ENCODE measurements around the gene S100A3. TPM values are rescaled to one million over a fixed set of nuclear protein-coding genes. Genes with fewer than 3 reads are reported as not detected.
A peak's percentile ranks its signal among the peaks of the same experiment; 100 is the strongest.
"Not testable (repeated sequence)": the region's sequence is repeated elsewhere in the genome, so short reads cannot be mapped to it uniquely, and the experiment has no call there.

The S100A3 gene
- polyA plus RNA-seq, 1 donor from 2014 or later: not detected

DNA sequence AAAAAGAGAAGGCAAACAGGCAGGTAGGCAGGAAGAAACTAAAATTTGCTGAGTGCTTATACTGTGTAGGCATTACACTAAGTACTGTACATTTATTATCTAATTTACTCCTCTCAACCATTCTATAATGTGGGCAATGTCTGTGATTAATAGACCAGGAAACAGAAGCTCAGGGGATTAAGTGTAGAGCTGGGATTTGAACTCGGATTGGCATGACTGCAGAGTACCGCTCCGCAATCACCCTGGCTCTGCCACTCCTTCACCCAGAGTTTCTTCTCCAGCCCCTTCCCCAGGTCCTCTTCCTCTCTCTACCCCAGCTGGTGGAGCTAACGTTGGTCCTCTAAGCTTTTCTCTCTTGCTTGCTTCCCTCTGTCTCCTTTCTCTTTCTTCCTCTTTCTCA is 28.1 kb upstream of the S100A3 start:
- peaks cover 0 to 10% (median 0%) of the 10 kb centered on the region in 3 donors for H3K4me1 Mint-ChIP-seq
- H3K4me3 Mint-ChIP-seq: no peak overlapping the region
- H3K27me3 Mint-ChIP-seq: peaks cover 12% of the 10 kb centered on the region
- H3K27ac Mint-ChIP-seq: peak overlapping the region in 1 of 3 donors; percentile 51
- H3K9me3 Mint-ChIP-seq: no peaks in the 10 kb centered on the region
- H3K36me3 Mint-ChIP-seq: no peaks in the 10 kb centered on the region

DNA sequence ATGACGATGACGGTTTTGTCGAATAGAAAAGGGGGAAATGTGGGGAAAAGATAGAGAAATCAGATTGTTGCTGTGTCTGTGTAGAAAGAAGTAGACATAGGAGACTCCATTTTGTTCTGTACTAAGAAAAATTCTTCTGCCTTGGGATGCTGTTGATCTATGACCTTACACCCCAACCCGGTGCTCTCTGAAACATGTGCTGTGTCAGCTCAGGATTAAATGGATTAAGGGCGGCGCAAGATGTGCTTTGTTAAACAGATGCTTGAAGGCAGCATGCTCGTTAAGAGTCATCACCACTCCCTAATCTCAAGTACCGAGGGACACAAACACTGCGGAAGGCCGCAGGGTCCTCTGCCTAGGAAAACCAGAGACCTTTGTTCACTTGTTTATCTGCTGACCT is 26.4 kb upstream of the S100A3 start:
- not testable (repeated sequence) for H3K9me3 Mint-ChIP-seq, H3K4me1 Mint-ChIP-seq, H3K4me3 Mint-ChIP-seq

DNA sequence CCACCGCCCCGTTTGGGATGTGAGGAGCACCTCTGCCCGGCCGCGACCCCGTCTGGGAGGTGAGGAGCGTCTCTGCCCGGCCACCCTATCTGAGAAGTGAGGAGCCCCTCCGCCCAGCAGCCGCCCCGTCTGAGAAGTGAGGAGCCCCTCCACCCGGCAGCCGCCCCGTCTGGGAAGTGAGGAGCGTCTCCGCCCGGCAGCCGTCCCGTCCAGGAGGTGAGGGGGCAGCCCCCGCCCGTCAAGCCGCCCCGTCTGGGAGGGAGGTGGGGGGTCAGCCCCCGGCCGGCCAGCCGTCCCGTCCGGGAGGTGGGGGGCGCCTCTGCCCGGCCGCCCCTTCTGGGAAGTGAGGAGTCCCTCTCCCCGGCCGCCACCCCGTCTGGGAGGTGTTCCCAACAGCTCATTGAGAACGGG is 26.0 kb upstream of the S100A3 start:
- H3K9me3 Mint-ChIP-seq, H3K4me3 Mint-ChIP-seq, H3K36me3 Mint-ChIP-seq, H3K27ac Mint-ChIP-seq, H3K4me1 Mint-ChIP-seq: not testable (repeated sequence)
- peaks cover 13% of the 10 kb centered on the region for H3K27me3 Mint-ChIP-seq

More for the DNA sequence above, 26.4 kb upstream of the S100A3 start:
- not testable (repeated sequence) for H3K27ac Mint-ChIP-seq, H3K36me3 Mint-ChIP-seq
- H3K27me3 Mint-ChIP-seq: peaks cover 12% of the 10 kb centered on the region

DNA sequence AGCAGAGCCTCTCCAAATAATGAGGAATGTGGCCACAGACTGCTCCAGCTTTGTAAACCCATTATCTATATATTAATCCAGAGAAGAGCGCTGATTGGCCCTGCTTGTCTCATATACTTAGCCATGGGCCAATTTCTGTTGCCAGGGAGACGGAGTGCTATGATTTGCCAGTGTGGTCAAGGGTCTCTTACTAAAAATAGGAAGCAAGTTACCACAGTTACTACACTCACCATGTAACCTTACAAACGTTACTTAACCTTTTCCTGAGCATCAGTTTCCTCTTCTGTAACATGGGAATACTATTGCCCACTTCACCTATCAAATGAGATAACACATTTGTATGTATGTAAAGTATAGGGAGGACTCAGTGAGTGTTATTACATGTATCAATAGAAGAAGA is 24.3 kb upstream of the S100A3 start:
- Mint-ChIP-seq H3K27ac (no peak overlapping the region), H3K9me3 (no peaks in the 10 kb centered on the region), H3K4me3 (no peak overlapping the region), H3K36me3 (no peaks in the 10 kb centered on the region), H3K27me3 (peaks cover 15% of the 10 kb centered on the region), H3K4me1 (peaks cover 5 to 14% (median 8%) of the 10 kb centered on the region in 3 donors)

DNA sequence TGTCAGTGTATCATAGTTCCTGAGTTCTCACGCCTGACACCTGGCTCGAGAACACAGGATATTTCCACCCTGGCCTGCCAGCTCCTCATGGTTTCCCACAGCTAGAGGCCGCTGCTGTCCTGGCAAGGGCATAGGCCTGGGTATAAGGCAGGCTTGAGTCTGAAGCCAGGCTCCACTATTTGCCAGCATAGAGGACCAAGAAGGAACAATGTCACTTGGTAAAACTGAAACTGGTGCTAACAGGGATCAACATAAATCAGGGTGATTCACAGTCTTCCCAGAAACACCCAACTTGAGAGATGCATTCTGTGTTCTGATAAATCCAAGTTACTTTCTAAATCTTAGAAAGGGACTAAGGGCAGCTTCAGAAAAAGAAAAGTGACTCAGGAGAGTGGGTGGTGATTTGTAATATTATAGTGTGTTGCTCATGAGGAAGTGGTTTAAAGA is 23.5 kb upstream of the S100A3 start:
- Mint-ChIP-seq H3K27ac (peak overlapping the region in 2 of 3 donors; percentile 19 to 59), H3K27me3 (peaks cover 9% of the 10 kb centered on the region), H3K4me1 (peaks cover 5 to 16% (median 10%) of the 10 kb centered on the region in 3 donors), H3K9me3 (no peaks in the 10 kb centered on the region), H3K4me3 (no peak overlapping the region), H3K36me3 (peaks cover 2% of the 10 kb centered on the region)

DNA sequence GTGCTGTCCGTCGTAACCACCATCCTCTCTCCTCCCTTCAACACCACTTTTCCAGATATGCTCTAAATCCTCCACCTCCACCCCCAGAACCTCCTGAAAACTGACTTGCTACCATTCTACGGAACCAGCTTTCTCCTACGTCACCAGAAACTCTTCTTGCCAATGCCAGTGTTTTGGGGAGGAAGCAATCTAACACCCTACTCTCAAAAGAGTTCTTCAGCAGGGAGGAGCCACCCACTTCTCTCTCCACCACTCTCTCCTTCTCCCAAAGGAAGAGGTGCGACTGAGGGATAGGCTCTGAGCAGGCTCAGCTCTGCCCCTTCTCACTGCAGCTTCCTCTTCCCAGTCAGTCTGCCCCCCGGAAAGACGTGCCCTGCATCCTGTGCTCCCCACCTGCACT is 22.6 kb upstream of the S100A3 start:
- peaks cover 2% of the 10 kb centered on the region for H3K36me3 Mint-ChIP-seq
- H3K4me3 Mint-ChIP-seq: no peak overlapping the region
- H3K27ac Mint-ChIP-seq: no peak overlapping the region
- no peaks in the 10 kb centered on the region for H3K9me3 Mint-ChIP-seq
- peaks cover 9 to 15% (median 10%) of the 10 kb centered on the region in 3 donors for H3K4me1 Mint-ChIP-seq
- H3K27me3 Mint-ChIP-seq: peaks cover 8% of the 10 kb centered on the region

DNA sequence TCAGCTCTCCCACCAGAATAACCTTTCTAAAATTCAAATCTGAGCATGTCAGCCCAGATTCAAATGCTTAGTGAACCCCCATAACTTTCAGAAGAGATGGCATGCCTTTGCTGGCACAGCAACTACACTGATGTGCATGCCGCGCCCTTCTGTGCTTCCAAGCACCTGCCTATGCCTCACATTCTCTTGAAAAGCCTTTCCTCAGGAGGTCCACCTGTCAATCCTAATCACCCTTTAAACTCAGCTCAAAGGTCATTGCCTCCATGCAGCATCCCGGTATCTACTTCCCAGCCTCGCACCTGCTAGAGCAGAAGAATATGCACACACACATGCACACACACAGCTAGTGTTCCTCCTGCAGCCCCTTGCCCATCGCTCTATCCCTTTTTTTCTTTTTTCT is 21.8 kb upstream of the S100A3 start:
- peak overlapping the region in 1 of 3 donors; percentile 82 for H3K27ac Mint-ChIP-seq
- H3K4me1 Mint-ChIP-seq: peaks cover 12 to 21% (median 15%) of the 10 kb centered on the region in 3 donors
- H3K27me3 Mint-ChIP-seq: peaks cover 8% of the 10 kb centered on the region

DNA sequence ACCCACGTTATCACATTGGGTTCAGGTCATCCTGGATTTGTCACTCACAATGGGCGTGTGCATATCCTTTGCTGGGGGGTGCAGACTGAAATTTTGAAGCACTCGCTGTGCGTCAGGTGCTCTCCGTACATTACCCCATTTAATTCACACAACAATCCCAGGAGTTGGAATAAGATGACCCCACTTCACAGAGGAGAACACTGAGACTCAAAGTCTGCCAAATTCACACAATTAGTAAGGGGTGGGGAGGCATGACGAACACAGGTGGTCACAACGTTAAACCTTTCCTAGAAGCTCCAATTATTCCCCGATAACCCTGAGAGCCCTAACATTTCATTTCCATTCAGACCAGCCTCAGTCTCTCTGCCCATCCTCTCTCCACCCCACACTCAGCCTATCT is 20.4 kb upstream of the S100A3 start:
- H3K9me3 Mint-ChIP-seq: no peaks in the 10 kb centered on the region
- H3K36me3 Mint-ChIP-seq: peaks cover 2% of the 10 kb centered on the region
- H3K27me3 Mint-ChIP-seq: peaks cover 8% of the 10 kb centered on the region
- H3K4me1 Mint-ChIP-seq: peaks cover 15 to 25% (median 19%) of the 10 kb centered on the region in 3 donors
- peak overlapping the region in 2 of 4 donors; percentile 5 to 20 for H3K4me3 Mint-ChIP-seq
- no peak overlapping the region for H3K27ac Mint-ChIP-seq

More for the DNA sequence above, 21.8 kb upstream of the S100A3 start:
- H3K9me3 Mint-ChIP-seq: no peaks in the 10 kb centered on the region
- H3K36me3 Mint-ChIP-seq: peaks cover 2% of the 10 kb centered on the region
- no peak overlapping the region for H3K4me3 Mint-ChIP-seq

DNA sequence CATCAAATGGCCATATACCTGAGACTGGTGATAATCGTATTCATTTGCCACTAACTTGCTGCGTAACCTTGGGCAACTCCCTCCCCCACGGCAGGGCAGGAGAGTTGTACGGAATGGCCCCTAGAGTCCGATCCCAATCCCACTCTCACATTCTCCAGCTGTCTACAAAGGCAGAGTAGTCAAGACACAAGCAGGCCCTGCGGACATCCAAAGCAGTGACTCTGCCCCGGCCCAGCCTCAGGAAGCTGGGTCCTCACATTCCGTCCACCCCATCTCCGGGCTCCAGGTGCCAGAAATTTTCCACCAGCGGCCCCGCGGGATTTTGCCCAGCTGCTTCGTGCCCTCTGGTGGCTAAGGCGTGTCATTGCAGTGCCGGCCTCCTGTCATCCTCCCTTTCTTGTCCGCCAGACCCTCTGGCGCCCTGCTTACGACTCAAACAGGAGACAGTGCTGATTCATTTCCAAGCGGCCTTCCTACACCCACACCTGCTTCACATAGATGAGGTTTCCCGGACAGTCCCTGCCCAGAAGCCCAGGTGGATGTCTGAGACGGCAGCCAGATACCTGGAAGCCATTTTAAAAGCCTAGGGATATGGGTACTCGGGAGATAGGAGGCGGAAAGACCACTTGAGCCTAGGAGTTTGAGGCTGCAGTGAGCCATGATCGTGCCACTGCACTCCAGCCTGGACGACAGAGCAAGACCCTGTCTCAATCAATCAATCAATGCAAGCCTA is 19.5 kb upstream of the S100A3 start:
- H3K4me3 Mint-ChIP-seq: peak overlapping the region in 2 of 4 donors; percentile 29 to 85
- H3K36me3 Mint-ChIP-seq: peaks cover 2% of the 10 kb centered on the region
- peak overlapping the region in 2 of 3 donors; percentile 18 to 30 for H3K27ac Mint-ChIP-seq
- H3K4me1 Mint-ChIP-seq: peaks cover 15 to 25% (median 19%) of the 10 kb centered on the region in 3 donors
- H3K27me3 Mint-ChIP-seq: peaks cover 8% of the 10 kb centered on the region
- no peaks in the 10 kb centered on the region for H3K9me3 Mint-ChIP-seq

DNA sequence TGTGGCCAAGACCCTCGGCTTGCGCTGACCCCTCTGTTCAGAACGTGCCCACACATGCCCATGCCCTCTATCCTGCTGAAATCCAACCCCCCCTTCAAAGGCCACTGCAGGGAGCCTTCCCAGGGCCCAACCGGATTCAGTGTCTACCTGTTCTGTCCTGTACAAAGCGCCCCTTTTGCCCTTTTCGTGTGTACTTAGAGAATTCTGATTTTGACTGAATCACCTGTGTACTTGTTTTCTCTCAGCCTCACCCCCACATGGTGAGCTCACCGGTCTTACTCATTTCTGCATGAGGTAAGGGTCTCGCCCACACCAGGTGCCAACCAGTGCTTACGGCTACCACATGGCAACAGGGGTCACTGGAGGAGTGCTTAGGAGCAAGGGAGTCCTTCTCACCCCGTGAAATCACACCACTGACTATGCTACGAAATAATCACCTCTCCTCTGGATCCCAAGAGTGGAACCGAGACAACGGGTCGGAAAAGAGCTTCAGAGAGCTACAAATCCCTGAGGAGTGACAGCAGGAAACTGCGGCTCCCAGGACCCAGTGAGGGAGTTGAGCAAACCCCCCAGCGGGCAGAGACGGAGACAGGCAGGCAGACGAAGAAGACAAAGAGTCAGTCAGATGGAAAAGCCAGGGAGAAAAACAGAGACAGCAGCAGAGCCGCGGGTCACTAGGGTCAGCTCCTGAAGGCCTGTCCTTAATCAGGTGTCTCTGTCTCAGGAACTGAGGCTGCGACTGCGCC is 18.7 kb upstream of the S100A3 start:
- Mint-ChIP-seq H3K36me3 (peaks cover 2% of the 10 kb centered on the region), H3K27me3 (peaks cover 8% of the 10 kb centered on the region), H3K27ac (no peak overlapping the region), H3K4me3 (peak overlapping the region in 1 of 4 donors; percentile 29), H3K4me1 (peaks cover 15 to 21% (median 19%) of the 10 kb centered on the region in 3 donors), H3K9me3 (no peaks in the 10 kb centered on the region)

DNA sequence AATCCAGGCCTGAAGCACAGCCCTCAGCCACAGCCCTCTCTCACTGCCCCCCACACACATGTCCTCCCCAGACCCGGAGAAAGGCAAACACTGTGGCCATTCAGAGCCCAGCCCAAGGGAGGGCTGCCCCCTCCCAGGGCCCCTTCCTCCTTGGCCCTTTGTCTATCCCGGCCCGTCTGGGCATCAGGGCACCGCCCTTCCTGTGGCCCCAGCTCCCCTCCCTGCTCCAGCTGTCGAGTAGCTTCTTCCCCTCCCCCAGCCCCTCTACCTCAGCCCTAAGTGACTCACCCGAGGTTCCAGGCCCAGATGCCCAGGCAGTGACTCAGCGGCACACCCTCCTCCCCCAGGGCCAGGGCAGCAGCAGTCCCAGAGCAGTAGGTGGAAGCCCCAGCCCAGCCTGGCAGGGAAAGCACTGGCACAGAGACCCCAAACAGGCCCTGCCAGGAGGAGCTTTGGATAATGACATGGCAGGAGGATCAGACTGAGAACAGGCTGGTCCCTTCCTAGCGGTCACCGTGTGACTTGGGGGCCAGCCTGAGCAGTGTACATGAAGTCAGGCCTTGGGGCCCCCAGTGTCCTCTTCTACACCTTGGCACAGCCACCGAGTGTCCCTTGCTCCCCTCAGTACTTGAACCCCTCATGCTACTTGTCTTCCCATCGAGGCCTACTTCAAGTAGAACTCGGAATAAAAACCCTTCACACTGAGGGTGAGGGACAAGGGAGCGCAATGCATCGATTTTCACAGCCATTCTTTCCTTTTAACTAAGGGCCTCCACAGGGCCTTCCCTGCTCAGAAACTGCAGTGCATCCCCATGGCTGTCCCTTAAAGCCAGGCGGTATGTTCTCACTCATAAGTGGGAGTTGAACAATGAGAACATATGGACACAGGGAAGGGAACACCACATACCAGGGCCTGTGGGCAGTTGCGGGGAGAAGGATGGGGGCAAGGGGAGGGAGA is 17.6 kb upstream of the S100A3 start:
- Mint-ChIP-seq H3K9me3 (no peaks in the 10 kb centered on the region), H3K4me1 (peaks cover 15 to 19% (median 18%) of the 10 kb centered on the region in 3 donors), H3K27ac (peak overlapping the region in 1 of 3 donors; percentile 78), H3K36me3 (peaks cover 2% of the 10 kb centered on the region), H3K27me3 (peaks cover 8% of the 10 kb centered on the region), H3K4me3 (peak overlapping the region in 2 of 4 donors; percentile 45 to 79)

DNA sequence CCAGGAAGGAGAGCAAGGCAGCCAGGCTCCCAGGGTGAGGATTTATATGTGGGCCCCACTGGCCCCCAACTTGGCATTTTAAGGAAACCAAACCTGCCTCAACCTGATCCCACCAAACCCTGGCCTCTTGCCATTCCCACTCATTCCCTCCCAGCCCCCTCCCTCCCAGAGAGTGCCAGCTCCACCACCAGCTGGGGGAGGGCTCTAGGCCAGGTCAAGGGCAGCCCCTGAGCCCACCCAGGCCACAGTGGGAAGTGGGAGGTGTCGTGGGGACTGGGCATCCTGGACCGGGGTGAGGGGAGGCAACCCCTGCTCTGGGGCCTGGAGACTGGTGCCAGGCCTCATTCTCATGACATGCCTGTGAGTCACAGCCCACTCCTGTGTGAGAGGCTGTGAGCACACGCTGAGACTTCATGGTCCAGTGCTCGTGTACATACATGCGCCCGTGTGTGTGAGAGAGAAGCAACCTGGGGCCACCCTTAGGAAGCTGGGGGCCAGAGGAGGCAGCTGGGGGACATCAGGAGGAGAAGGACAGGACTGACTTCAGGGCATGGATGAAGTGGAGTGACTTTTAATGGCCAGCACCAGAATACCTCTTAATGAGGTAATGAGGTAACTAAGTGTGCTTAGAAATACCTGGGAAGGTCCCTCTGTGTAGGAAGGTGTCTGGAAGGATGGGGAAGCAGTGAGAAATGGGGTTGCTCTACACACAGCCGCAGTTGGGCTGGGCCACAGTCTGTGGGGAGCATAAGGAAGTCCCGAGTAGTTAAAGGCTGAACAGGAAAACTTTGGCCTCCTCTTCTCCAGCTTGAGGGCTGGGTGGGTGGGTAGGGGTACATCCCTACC is 16.7 kb upstream of the S100A3 start, which contains the start of gene S100A2:
TSS of gene S100A2 (minus strand) at position 316 of the 846 bp plus-strand sequence. CDS start 1,967 bp downstream, outside the sequence.
- peak within 1 kb of the TSS in 3 of 4 donors; percentile 45 to 79 (median 55) for H3K4me3 Mint-ChIP-seq
- H3K36me3 Mint-ChIP-seq: peaks cover 2% of the 10 kb centered on the region

DNA sequence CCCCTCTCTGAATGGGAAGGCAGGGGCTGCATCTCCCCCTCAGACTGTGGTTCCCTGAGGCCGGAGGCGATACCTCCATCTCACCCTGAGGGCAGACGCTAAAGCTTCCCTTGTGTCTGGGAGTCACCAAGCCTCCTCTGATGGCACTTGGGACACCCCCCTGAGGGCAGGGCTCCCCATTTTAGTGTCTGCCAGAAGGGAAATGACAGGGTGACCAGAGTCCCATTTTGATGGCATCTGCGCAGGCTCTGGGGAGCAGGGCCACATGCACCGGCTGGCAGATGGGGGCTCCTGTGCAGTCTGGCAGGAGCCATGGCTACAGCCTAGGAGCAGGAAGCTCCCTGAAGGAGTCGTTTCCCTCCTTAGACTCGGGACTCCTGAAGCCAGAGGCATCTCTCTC is 14.9 kb upstream of the S100A3 start:
- no peaks in the 10 kb centered on the region for H3K27me3 Mint-ChIP-seq
- no peak overlapping the region for H3K27ac Mint-ChIP-seq
- peaks cover 12 to 18% (median 18%) of the 10 kb centered on the region in 3 donors for H3K4me1 Mint-ChIP-seq
- H3K36me3 Mint-ChIP-seq: peaks cover 5% of the 10 kb centered on the region
- no peaks in the 10 kb centered on the region for H3K9me3 Mint-ChIP-seq
- no peak overlapping the region for H3K4me3 Mint-ChIP-seq

More for the DNA sequence above, 16.7 kb upstream of the S100A3 start, which contains the start of gene S100A2:
- Mint-ChIP-seq H3K27me3 (peaks cover 8% of the 10 kb centered on the region), H3K9me3 (no peaks in the 10 kb centered on the region), H3K4me1 (peaks cover 15 to 18% (median 18%) of the 10 kb centered on the region in 3 donors), H3K27ac (peak within 1 kb of the TSS; percentile 49 to 98 (median 95))
